NCI-H82 treated with DMSO at 0.1 percent for 48 hours (cell line): ENCODE data around the gene GGA1.

Experiments
- DNase-seq: peaks from one replicate; lab custom pipeline; 2025; ENCODE audit not compliant: unreplicated experiment; lab: John Stamatoyannopoulos, UW

The GGA1 gene

GRCh38 chr22:37669586-37669985 lies 61.0 kb downstream of the GGA1 start:
- DNase-seq = no peak

GRCh38 chr22:37672206-37672919 lies 63.7 kb downstream of the GGA1 start:
- DNase-seq = no peak

- DNase-seq = no peak
Measured at GRCh38 chr22:37672920-37673455, 64.4 kb downstream of the GGA1 start.

GRCh38 chr22:37674248-37674647 lies 65.6 kb downstream of the GGA1 start:
- no peak for DNase-seq

- DNase-seq = peak; percentile 17
Measured at GRCh38 chr22:37674951-37675929, 66.6 kb downstream of the GGA1 start, which contains the start of gene LGALS1. Gene LGALS1 (plus strand): TSS chr22:37675636. CDS start chr22:37675703, 67 bp downstream.

- DNase-seq = no peak
Measured at GRCh38 chr22:37675930-37676735, 67.5 kb downstream of the GGA1 start.

- peak; percentile 56 for DNase-seq
Measured at GRCh38 chr22:37676736-37677492, 68.3 kb downstream of the GGA1 start.

- DNase-seq = no peak
Measured at GRCh38 chr22:37677493-37677974, 68.9 kb downstream of the GGA1 start.

GRCh38 chr22:37678372-37678771 lies 69.7 kb downstream of the GGA1 start:
- no peak for DNase-seq

GRCh38 chr22:37679670-37680069 lies 71.0 kb downstream of the GGA1 start:
- DNase-seq = no peak

- DNase-seq = no peak
Measured at GRCh38 chr22:37680191-37680851, 71.7 kb downstream of the GGA1 start.

- DNase-seq = no peak
Measured at GRCh38 chr22:37681001-37681424, 72.4 kb downstream of the GGA1 start.

GRCh38 chr22:37681556-37682049 lies 73.0 kb downstream of the GGA1 start:
- peak; percentile 48 for DNase-seq
